GM12872 (cell line): ENCODE results near the gene LAMA3.

Source experiments
- CTCF ChIP-seq: IDR thresholded peaks from 3 replicates; pipeline ENCODE4 v1.5.1; 2011; ENCODE audit warnings: low read depth, mild to moderate bottlenecking, low read length, moderate library complexity; ENCODE audit not compliant: insufficient read depth

The LAMA3 gene

GRCh38 chr18:23885750-23886149, 196.5 kb downstream of the LAMA3 start:
- TF ChIP-seq CTCF = no peak

DNA sequence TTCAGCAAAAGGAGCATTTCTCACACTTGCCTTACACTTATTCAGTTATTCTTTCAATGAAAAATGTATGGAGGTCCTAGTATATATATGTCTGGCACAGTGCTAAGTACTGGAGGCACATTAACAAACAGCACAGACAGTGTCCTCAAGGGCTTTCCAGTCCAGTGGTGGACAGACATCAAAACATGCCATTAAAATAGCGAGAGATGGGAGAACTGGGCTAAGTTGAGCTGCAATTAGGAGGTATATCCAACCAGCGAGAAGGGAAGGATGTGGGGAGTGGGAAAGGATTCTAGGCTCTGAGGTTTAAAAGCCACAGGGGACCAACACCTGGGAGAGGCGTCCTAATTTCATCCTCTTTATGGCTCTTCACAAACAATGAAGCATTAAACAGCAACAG, 197.8 kb downstream of the LAMA3 start:
- TF ChIP-seq CTCF = no peak

DNA sequence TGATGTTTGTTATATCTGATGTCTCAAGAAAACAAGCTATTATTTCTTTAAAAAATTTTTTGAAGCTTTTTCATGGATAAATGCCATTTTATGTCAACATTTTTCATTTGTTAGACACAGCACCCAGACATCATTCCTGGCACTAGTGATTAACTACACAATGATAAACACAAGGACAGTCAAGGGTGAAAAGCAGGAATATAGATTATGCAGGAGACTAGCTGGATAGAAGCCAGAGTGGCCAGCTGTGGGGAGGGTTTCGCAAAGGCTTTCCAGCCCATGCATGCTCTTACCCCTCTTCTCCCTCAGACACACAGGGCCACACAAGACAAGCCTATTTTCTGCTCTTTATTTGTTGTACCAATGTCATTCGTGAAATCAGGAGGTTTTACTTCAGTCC, 198.2 kb downstream of the LAMA3 start:
- TF ChIP-seq CTCF = no peak

GRCh38 chr18:23888881-23889280, 199.6 kb downstream of the LAMA3 start:
- TF ChIP-seq CTCF = no peak

DNA sequence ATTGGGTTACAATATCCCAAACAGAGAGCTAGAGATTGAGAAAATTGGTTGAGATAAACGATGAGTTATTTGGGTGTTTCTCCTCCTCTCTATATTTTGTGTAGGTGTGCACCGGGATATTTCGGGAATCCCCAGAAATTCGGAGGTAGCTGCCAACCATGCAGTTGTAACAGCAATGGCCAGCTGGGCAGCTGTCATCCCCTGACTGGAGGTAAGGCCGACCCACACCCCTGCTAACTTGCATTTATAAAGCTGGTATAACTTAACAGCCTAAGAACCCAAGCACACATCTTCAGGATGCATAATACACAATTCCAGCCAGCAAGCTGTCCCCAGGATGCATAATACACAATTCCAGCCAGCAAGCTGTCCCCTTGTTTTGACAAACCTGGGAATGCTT, 200.7 kb downstream of the LAMA3 start:
- no peak for TF ChIP-seq CTCF

GRCh38 chr18:23890589-23890988, 201.3 kb downstream of the LAMA3 start:
- no peak for TF ChIP-seq CTCF

DNA sequence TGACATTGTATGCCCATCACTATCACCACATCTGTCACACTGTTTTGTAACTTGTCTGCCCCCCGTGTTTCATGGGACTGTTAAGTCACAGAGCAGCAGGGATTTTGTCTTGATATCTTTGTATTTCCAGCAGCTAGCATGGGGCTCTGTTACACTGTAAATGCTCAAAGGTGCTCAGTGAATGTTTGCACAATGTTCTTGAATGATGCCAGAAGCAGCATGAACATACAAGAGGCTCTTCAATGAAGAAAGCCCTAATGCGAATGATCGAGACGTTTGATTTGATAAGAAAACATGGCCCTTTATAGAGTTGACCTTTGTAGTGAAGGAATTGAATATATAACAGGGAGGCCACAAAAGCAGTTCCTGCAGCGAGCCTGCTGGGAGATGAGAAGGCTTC, 204.4 kb downstream of the LAMA3 start:
- TF ChIP-seq CTCF = no peak

DNA sequence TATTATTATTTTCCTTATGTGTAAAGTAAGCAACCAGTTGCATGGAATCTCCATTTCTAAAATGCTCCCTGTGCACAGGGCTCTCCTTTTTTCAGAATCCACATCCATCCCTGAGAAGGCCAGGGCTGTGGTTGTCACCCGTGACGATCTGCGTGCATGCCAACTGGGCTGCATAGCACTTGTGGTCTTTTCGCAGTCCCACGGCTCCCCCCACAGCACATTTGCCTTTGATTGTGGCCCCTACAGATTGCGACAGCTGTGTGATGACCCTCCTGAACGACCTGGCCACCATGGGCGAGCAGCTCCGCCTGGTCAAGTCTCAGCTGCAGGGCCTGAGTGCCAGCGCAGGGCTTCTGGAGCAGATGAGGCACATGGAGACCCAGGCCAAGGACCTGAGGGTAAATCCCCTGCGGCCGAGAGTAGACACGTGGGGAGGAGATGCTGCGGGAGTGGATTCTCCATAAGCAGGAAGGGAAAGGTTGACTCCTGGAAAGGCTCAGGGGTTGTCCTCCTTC, 205.5 kb downstream of the LAMA3 start:
- no peak for TF ChIP-seq CTCF
